Memory B cell (primary cell): ENCODE results near the gene DCUN1D1.
"Not testable (repeated sequence)": the region's sequence is repeated elsewhere in the genome, so short reads cannot be mapped to it uniquely, and the experiment has no call there.

Experiments
- ATAC-seq: fragments of 150-1000 bp; cut with Tn5 transposase; 2 replicates; pipeline ENCODE4 v1.10.0; 2021; ENCODE audit warnings: low read depth, mild to moderate bottlenecking, moderate library complexity
- DNase-seq, 2 donors: peaks; one replicate each; pipeline ENCODE4 v3.0.0; 2022; ENCODE audit warnings: low spot score in 2 of 2
- H3K27ac Mint-ChIP-seq: one replicate; pipeline ENCODE4 v1.8.0; 2022; ENCODE audit warnings: mild to moderate bottlenecking, moderate library complexity, mixed read lengths
- H3K27me3 Mint-ChIP-seq: one replicate; pipeline ENCODE4 v1.8.0; 2022; ENCODE audit warnings: mixed read lengths
- H3K36me3 Mint-ChIP-seq: one replicate; pipeline ENCODE4 v1.8.0; 2022; ENCODE audit warnings: mild to moderate bottlenecking, mixed read lengths
- H3K4me1 Mint-ChIP-seq: one replicate; pipeline ENCODE4 v1.8.0; 2022; ENCODE audit warnings: mixed read lengths
- H3K4me3 Mint-ChIP-seq: one replicate; pipeline ENCODE4 v1.8.0; 2022; ENCODE audit warnings: mild to moderate bottlenecking, moderate library complexity, mixed read lengths
- H3K9me3 Mint-ChIP-seq: one replicate; pipeline ENCODE4 v1.8.0; 2022; ENCODE audit warnings: mixed read lengths

Gene DCUN1D1

GRCh38 chr3:182980204-182981037 is at the start of gene DCUN1D1:
TSS of gene DCUN1D1 (minus strand) at chr3:182980538. CDS start at chr3:182980489, 49 bp downstream.
- no peaks in the 10 kb centered on the region for H3K9me3 Mint-ChIP-seq
- no peaks in the 10 kb centered on the region for H3K27me3 Mint-ChIP-seq
- DNase-seq (peak; percentile 88 to 92), ATAC-seq (peak; percentile 90)
- H3K4me1 Mint-ChIP-seq, result peaks cover 22% of the 10 kb centered on the region
- peak within 1 kb of the TSS; percentile 89 for H3K27ac Mint-ChIP-seq
- no peaks in the 10 kb centered on the region for H3K36me3 Mint-ChIP-seq
- peak within 1 kb of the TSS; percentile 95 for H3K4me3 Mint-ChIP-seq

DNA sequence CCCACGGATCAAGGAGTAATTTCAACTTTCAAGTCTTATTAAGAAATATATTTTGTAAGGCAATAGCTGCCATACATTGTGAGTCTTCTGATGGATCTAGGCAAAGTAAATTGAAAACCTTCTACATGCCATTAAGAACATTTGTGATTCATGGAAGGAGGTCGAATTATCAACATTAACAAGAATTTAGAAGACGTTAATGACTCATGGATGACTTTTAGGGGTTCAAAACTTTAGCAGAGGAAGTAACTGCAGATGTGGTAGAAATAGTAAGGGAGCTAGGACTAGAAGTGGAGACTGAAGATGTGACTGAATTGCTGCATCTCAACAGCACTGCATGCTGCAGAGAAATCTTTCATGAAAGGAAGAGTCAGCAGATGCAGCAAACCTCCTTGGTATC is 48.1 kb upstream of the DCUN1D1 start:
- DNase-seq, result no peak
- H3K4me1 Mint-ChIP-seq, result no peaks in the 10 kb centered on the region
- no peaks in the 10 kb centered on the region for H3K9me3 Mint-ChIP-seq
- H3K36me3 Mint-ChIP-seq, result peaks cover 43% of the 10 kb centered on the region
- H3K27me3 Mint-ChIP-seq, result no peaks in the 10 kb centered on the region
- H3K27ac Mint-ChIP-seq, result no peak overlapping the region
- H3K4me3 Mint-ChIP-seq, result no peak overlapping the region
- no peak for ATAC-seq

DNA sequence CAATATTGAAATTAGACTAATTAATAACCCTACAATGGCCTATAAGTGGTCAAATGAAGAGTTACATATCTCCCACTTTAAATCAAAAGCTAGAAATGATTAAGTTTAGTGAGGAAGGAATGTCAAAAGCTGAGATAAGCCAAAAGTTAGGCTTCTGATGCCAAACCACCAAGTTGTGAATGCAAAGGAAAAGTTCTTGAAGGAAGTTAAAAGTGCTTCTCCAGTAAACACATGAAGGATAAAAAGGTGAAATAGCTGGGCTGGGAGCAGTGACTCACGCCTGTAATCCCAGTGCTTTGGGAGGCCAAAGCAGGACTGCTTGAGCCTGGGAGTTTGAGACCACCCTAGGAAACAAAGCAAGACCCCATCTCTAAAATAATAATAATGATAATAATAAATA is 46.9 kb upstream of the DCUN1D1 start:
- Mint-ChIP-seq H3K36me3 (peaks cover 41% of the 10 kb centered on the region), H3K27ac (no peak overlapping the region), H3K4me1 (no peaks in the 10 kb centered on the region), H3K9me3 (no peaks in the 10 kb centered on the region), H3K4me3 (no peak overlapping the region), H3K27me3 (no peaks in the 10 kb centered on the region)
- no peak for ATAC-seq
- DNase-seq, result no peak

- H3K27me3 Mint-ChIP-seq, result no peaks in the 10 kb centered on the region
Observed at GRCh38 chr3:183022936-183023516, 42.7 kb upstream of the DCUN1D1 start.

GRCh38 chr3:183018421-183019192 is 38.3 kb upstream of the DCUN1D1 start:
- H3K36me3 Mint-ChIP-seq, result peaks cover 34% of the 10 kb centered on the region
- H3K4me1 Mint-ChIP-seq, result no peaks in the 10 kb centered on the region
- no peak overlapping the region for H3K4me3 Mint-ChIP-seq
- H3K9me3 Mint-ChIP-seq, result no peaks in the 10 kb centered on the region
- H3K27ac Mint-ChIP-seq, result no peak overlapping the region
- DNase-seq, result no peak
- ATAC-seq, result no peak
- H3K27me3 Mint-ChIP-seq, result no peaks in the 10 kb centered on the region

More at GRCh38 chr3:183022936-183023516, 42.7 kb upstream of the DCUN1D1 start:
- Mint-ChIP-seq H3K9me3 (no peaks in the 10 kb centered on the region), H3K4me3 (no peak overlapping the region), H3K4me1 (no peaks in the 10 kb centered on the region), H3K36me3 (peaks cover 28% of the 10 kb centered on the region), H3K27ac (no peak overlapping the region)
- no peak for ATAC-seq
- DNase-seq, result no peak

GRCh38 chr3:183015185-183015584 is 34.8 kb upstream of the DCUN1D1 start:
- H3K36me3 Mint-ChIP-seq, result peaks cover 29% of the 10 kb centered on the region
- peak overlapping the region; percentile 29 for H3K27ac Mint-ChIP-seq
- DNase-seq (no peak), ATAC-seq (no peak)
- no peaks in the 10 kb centered on the region for H3K4me1 Mint-ChIP-seq
- no peak overlapping the region for H3K4me3 Mint-ChIP-seq
- H3K27me3 Mint-ChIP-seq, result no peaks in the 10 kb centered on the region
- no peaks in the 10 kb centered on the region for H3K9me3 Mint-ChIP-seq

DNA sequence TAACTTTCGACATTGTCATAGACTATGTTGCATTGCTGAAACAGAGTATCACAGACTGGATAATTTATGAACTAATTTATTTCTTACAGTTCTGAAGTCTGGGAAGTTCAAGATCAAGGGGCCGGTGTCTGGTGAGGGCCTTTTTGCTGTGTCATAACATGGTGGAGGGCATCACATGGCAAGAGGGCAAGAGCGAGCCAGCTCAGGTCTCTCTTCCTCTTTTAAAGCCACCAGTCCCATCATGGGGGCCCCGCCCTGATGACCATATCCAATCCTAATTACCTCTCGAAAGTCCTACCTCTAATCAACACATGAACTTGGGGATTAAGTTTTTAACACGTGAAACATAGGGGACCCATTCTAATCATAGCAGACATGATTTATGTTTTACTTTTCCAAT is 33.5 kb upstream of the DCUN1D1 start:
- ATAC-seq (no peak), DNase-seq (no peak)
- Mint-ChIP-seq H3K36me3 (peaks cover 25% of the 10 kb centered on the region), H3K9me3 (no peaks in the 10 kb centered on the region), H3K27ac (no peak overlapping the region), H3K27me3 (no peaks in the 10 kb centered on the region), H3K4me3 (no peak overlapping the region), H3K4me1 (no peaks in the 10 kb centered on the region)

GRCh38 chr3:183013074-183013473 is 32.7 kb upstream of the DCUN1D1 start:
- DNase-seq (no peak), ATAC-seq (no peak)
- H3K27me3 Mint-ChIP-seq, result no peaks in the 10 kb centered on the region
- no peaks in the 10 kb centered on the region for H3K9me3 Mint-ChIP-seq
- H3K36me3 Mint-ChIP-seq, result peaks cover 22% of the 10 kb centered on the region
- H3K4me1 Mint-ChIP-seq, result no peaks in the 10 kb centered on the region
- H3K4me3 Mint-ChIP-seq, result no peak overlapping the region
- H3K27ac Mint-ChIP-seq, result no peak overlapping the region

DNA sequence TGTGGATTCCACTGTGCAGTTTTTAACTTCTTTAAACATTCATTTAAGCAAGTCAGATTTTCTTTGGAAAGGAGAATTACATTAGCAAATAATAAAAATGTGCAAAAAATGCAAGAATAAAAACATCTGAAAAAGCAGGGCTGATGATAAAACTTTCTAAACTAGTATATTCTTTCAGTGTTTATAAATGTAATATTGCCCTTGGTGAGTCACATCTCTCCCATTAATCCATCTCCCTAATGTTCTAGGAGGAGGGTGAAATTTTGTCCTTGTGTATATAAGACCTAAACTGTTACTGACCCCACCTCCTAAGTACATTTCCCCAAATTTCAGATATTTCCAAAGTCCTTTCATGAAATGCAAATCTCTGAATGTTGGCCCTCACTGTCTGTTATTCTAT is 28.5 kb upstream of the DCUN1D1 start:
- H3K9me3 Mint-ChIP-seq, result no peaks in the 10 kb centered on the region
- DNase-seq (no peak), ATAC-seq (no peak)
- no peaks in the 10 kb centered on the region for H3K27me3 Mint-ChIP-seq
- peaks cover 8% of the 10 kb centered on the region for H3K36me3 Mint-ChIP-seq
- no peak overlapping the region for H3K4me3 Mint-ChIP-seq
- no peak overlapping the region for H3K27ac Mint-ChIP-seq
- H3K4me1 Mint-ChIP-seq, result no peaks in the 10 kb centered on the region

- H3K4me3 Mint-ChIP-seq, result no peak overlapping the region
- no peak overlapping the region for H3K27ac Mint-ChIP-seq
- H3K36me3 Mint-ChIP-seq, result peaks cover 8% of the 10 kb centered on the region
- H3K4me1 Mint-ChIP-seq, result no peaks in the 10 kb centered on the region
- no peaks in the 10 kb centered on the region for H3K27me3 Mint-ChIP-seq
- no peaks in the 10 kb centered on the region for H3K9me3 Mint-ChIP-seq
- ATAC-seq, result no peak
- DNase-seq, result no peak
Observed at GRCh38 chr3:183008303-183008702, 28.0 kb upstream of the DCUN1D1 start.

GRCh38 chr3:183006396-183007002 is 26.2 kb upstream of the DCUN1D1 start:
- Mint-ChIP-seq H3K27me3 (no peaks in the 10 kb centered on the region), H3K36me3 (peaks cover 2% of the 10 kb centered on the region), H3K4me1 (no peaks in the 10 kb centered on the region), H3K27ac (no peak overlapping the region), H3K4me3 (no peak overlapping the region), H3K9me3 (no peaks in the 10 kb centered on the region)
- DNase-seq, result no peak
- ATAC-seq, result no peak

GRCh38 chr3:182999767-183000166 is 19.4 kb upstream of the DCUN1D1 start:
- Mint-ChIP-seq H3K9me3 (peaks cover 2% of the 10 kb centered on the region), H3K27ac (no peak overlapping the region), H3K4me3 (no peak overlapping the region), H3K27me3 (no peaks in the 10 kb centered on the region), H3K4me1 (no peaks in the 10 kb centered on the region), H3K36me3 (no peaks in the 10 kb centered on the region)
- no peak for ATAC-seq
- DNase-seq, result no peak

DNA sequence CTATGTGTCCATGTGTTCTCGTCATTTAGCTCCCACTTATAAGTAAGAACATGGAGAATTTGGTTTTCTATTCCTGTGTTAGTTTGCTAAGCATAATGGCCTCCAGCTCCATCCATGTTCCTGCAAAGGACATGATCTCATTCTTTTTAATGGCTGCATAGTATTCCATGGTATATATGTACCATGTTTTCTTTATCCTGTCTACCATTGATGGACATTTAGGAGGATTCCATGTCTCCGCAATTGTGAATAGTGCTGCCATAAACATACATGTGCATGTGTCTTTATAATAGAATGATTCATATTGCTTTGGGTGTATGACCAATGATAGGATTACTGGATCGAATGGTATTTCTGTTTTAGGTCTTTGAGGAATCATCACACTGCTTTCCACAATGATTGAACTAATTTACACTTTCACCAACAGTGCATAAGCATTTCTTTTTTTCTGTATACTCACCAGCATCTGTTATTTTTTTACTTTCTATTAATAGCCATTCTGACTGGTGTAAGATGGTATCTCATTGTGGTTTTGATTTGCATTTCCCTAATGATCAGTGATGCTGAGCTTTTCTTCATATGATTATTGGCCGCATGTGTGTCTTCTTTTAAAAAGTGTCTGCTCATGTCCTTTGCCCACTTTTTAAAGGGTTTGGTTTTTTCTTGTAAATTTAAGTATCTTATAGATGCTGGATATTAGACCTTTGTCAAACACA is 13.3 kb upstream of the DCUN1D1 start:
- H3K27me3 Mint-ChIP-seq, H3K36me3 Mint-ChIP-seq, H3K9me3 Mint-ChIP-seq, H3K27ac Mint-ChIP-seq: not testable (repeated sequence)
- peak overlapping the region; percentile 2 for H3K4me3 Mint-ChIP-seq
- ATAC-seq (peak; percentile 80), DNase-seq (peak in 1 of 2 donors; percentile 16)
- H3K4me1 Mint-ChIP-seq, result peaks cover 11% of the 10 kb centered on the region
